Keratinocyte (primary cell): ENCODE results near the gene GARS1.
"Not testable (repeated sequence)": the region's sequence is repeated elsewhere in the genome, so short reads cannot be mapped to it uniquely, and the experiment has no call there.

ENCODE experiments used
- EZH2 ChIP-seq: IDR thresholded peaks from one replicate; pipeline ENCODE4 v1.6.1; 2012; ENCODE audit warnings: inconsistent platforms, mild to moderate bottlenecking, low read length, moderate library complexity
- TF ChIP-seq, protein P1 (sequence below), 3 experiments: IDR thresholded peaks in 1 of 3; conservative IDR thresholded peaks in 1 of 3; optimal IDR thresholded peaks in 1 of 3; 2 replicates in 2 of 3; 3 replicates in 1 of 3; pipeline versions ENCODE3 to v1.5.1; 2011; ENCODE audit warnings: low read length in 3 of 3, mild to moderate bottlenecking in 3 of 3, moderate library complexity in 2 of 3, control low read depth in 1 of 3, inconsistent platforms in 1 of 3; ENCODE audit not compliant: insufficient read depth in 2 of 3; ENCODE audit errors: extremely low read depth in 1 of 3

DNA sequence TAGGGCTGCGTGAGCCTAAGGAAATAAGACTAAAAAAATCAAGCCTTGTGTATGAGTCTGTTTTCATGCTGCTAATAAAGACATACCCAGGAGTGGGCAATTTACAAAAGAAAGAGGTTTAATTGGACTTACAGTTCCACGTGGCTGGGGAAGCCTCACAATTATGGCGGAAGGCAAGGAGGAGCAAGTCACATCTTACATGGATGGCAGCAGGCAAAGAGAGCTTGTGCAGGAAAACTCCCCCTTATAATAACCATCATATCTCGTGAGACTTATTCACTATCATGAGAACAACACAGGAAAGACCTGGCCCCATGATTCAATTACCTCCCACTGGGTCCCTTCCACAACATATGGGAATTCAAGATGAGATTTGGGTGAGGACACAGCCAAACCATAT is 7.1 kb upstream of the GARS1 start:
- TF ChIP-seq, protein P1, sequence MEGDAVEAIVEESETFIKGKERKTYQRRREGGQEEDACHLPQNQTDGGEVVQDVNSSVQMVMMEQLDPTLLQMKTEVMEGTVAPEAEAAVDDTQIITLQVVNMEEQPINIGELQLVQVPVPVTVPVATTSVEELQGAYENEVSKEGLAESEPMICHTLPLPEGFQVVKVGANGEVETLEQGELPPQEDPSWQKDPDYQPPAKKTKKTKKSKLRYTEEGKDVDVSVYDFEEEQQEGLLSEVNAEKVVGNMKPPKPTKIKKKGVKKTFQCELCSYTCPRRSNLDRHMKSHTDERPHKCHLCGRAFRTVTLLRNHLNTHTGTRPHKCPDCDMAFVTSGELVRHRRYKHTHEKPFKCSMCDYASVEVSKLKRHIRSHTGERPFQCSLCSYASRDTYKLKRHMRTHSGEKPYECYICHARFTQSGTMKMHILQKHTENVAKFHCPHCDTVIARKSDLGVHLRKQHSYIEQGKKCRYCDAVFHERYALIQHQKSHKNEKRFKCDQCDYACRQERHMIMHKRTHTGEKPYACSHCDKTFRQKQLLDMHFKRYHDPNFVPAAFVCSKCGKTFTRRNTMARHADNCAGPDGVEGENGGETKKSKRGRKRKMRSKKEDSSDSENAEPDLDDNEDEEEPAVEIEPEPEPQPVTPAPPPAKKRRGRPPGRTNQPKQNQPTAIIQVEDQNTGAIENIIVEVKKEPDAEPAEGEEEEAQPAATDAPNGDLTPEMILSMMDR (optimal IDR thresholded peaks at IDR 0.05 in 1 of 3, IDR thresholded peaks at IDR 0.05 in 1 of 3, conservative IDR thresholded peaks at IDR 0.05 in 1 of 3; ENCODE audit: extremely low read depth in 1 of 3, insufficient read depth in 2 of 3, low read length in 3 of 3): not testable (repeated sequence)
- not testable (repeated sequence) for TF ChIP-seq EZH2
